ENCODE measurements around the gene PIEZO1.
A peak's percentile ranks its signal among the peaks of the same experiment; 100 is the strongest.
"Not testable (repeated sequence)": the region's sequence is repeated elsewhere in the genome, so short reads cannot be mapped to it uniquely, and the experiment has no call there.

The PIEZO1 gene

DNA sequence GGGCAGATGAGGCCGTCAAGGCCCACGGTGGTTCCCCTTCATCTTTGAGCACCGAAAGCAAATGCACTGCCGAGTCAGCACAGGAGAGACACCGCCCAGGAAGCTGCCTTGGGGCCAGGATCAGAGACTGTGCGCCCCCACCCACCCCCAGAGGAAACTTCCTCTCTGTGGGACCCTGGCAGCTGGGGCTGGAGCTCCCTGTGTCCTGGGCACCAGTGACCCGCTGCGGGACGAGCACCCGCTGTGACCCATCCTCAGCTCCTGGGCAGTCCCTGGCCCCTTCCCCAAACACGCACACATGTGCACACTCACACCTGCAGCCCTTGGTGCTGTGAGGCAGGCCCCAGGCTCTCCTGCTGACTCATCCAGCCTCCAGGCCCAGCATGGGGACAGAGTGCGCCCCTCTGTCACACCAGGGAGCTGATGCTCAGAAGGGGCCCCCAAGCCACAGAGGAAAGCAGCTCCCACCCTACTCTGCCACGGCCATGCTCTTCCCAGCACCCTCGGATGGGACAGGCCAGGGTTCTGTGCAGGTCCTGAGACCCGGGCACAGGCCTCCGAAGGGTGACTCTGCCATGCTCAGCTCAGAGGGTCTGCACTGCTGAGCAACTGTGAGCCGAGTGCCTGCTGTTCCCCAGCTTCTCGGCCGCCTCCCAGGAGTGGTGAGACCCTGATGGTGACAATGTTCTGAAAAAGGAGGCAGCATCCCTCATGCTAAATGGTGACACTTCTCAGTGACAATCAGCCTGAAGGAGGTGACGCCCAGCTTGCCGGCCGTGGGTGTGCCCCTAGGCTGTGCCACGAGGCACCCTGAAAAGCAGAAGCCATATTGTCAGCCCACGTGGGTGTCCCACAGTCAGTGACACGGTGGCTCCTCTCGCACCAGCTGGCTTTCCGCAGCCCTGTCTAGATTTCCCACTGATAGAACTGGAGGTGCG is 3.6 kb downstream of the PIEZO1 start:
- peak; percentile 85 for DNase-seq

DNA sequence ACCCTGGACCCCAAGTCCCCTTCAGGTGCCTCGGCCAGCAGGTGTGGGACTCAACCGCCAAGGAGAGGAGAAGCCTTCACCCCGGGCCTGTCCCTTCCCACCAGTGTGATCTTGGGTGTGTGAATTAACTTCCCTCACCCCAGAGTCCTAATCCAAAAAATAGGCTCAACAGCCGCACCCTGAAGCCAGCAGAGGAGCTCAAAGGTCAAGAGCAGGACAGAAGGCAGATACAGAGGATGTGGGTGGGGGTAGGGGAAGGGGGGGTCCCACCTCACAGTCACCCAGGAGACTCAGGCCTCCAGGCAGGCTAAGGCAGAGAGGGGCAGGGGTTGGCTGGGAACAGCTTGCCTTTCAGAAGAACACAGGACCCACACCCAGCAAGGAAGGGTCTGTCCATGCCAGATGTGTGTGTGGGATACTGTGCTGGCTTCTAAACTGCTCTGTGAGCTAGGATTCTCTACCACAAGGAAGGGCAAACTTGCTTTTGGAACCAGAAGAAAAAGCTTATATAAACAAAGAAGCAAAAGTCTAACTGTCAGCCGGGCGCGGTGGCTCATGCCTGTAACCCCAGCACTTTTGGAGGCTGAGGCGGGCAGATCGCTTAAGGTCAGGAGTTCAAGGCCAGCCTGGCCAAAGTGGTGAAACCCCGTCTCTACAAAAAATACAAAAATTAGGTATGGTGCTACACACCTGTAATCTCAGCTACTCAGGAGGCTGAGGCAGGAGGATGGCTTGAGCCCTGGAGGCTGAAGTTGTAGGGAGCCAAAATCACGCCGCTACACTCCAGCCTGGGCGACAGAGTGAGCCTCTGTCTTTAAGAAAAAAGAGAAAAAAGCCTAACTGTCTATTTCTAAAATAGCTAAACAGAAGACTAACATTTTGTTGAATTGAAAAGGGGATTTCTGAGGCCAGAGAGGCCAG is 4.6 kb downstream of the PIEZO1 start:
- no peak for DNase-seq

DNA sequence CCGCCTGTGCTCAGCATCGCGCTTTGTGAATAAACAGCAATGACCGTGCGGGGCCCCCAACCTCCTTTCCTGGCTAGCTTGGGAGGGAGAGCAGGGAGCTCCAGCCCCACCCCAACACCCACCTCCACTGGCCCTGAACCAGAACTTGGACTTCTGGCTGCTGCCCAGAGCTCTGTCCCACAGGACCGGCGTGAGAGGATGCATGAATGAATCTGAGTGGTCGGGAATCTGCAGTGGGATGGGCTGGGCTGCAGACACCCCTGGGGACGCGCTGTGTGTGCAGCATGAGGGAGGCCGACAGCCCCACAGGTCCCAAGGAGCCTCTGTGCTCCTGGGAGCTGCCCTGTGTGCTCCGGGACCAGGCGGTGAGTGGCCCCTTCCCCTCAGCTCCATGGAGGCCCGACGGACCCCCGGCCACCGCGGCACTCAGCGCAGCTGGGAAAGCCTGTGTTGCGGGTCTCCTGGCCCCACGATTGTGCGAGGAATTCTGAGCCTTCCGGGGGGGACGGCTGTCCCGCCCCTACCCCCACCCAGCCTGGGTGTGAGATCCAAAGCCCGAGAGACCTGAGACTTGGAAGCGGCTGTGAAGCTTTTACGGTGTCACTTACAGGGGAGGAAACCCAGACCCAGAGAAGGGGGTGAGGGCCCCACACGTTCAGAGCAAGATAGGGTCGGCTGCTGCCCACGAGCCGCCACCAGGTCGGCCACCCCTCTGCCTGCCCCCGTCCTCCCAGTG is 5.4 kb downstream of the PIEZO1 start:
- no peak for DNase-seq

DNA sequence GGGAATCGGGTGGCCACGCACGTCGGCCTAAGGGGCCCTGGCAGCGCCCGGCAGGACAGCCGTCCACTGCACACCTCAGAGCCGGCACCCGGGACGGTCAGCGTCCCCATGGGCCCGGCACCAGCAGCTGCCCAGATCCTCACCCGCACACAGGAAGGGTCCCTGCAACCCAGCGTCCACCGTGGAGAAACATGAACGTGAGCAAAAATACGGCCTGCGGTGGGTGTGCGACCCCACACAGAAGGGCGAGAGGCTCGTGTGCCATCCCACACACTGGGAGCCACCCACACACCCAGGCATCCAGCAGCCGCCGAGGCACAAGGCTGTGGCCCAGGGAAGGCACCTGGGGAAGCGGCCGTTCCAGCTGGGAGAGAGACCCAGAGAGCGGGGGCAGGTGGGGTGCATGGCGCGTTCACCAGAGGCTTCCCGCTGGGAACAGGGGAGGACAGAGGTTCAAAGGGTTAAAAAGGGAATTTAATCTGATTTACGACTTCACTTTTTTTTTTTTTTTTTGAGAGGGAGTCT is 6.4 kb downstream of the PIEZO1 start:
- no peak for DNase-seq

DNA sequence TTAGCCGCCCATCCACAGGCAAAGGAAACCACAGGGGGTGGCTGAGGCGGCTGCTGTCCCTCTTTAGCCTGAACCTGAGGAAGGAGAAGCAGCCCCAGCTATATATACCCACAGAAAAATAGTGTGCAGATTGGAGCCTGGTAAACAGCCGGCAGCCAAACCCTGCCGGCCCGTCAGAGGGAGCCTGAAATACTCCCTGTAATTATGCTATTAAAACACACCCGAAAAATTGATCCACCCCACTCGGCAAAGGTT is 6.8 kb downstream of the PIEZO1 start:
- DNase-seq: no peak

DNA sequence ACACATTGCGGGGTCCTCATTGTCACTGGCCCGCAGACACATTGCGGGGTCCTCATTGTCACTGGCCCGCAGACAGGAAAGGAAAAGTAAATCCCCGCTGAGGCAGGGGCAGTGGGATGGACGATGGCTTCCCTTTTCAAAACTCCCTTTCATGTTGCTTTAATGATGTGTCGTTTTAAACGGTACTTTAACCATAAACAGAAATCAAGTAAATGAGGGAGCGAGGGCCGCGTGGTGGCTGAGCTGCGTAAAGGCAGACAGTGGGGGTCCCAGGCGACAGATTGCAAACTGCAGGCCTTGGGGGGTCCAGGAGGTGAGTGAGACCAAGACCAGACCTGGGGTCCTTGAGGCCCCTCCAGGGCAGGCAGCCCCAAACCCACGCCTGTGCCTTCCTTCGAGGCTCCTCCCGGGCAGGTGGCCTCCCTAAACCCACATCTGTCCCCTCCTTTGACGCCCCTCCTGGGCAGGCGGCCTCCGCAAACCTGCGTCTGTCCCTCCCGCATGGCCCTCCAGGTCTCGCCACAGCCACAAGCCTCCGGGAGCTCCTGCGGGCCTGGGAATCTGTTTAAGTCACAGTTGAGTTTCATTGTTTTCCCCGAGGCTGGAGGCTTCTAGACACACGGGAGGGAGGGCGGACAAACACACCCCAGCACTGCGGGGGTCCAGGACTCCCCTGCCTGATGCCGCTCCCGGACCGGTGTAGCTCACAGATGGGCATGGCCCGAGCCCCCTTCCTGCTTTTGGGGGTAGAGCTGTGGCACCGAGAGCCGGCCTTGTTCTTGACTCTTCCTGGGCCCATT is 7.3 kb downstream of the PIEZO1 start:
- no peak for DNase-seq

DNA sequence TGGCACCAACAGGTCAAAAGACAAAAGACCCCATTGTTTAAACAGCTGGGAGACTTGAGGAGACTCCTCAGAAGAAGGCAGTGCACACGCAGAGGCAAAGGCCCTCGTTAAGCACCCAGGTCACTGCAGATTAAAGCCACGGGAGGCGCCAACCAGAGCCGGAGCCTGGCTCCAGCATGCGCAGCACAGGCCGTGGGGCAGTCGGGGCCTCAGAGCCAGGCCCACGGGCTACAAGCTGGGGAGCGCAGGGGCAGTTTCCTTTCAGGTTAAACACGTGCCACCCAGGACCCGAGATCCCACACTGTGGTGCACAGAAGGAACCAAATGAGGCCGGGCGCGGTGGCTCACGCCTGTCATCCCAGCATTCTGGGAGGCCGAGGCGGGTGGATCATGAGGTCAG is 9.2 kb downstream of the PIEZO1 start:
- DNase-seq: no peak

DNA sequence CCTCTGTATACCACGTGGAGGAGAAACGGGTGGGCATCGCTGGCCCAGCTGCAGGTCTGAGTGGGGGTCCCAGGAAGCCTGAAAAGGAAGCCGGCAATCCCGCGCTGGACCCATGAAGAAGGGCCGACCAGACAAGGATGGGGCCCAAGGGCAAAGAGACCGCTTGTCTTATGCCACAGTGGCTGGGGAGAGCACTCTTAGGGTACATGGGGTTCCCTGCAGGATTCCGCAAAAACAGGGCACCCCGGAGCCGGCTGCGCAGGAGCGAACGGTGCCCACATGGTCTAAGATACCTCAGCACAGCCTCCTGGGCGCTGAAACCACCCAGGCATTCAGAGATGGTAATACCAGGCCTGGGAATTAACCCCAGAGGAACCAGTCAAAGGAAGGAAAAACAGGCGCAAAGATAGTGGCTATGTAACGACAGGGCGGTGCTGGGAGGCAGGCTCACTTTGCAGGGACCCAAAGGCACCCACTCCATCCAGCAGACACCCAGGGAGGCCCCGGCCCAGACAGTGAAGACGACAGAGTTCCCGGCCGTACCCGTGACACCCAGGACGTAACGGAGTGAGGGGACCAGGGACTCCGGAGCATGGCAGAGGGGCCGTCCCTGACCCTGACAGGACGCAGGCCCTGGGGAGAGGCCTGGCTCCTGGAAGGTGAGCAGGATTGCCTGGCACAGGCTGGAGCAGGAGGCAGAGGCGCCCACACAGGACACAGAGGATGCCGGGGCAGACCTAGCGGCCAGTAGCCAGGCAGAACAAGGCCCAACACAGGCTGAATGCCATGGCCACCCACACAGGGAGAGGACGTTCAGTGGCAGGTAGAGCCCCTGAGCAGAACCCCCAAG is 10.3 kb downstream of the PIEZO1 start:
- no peak for DNase-seq

DNA sequence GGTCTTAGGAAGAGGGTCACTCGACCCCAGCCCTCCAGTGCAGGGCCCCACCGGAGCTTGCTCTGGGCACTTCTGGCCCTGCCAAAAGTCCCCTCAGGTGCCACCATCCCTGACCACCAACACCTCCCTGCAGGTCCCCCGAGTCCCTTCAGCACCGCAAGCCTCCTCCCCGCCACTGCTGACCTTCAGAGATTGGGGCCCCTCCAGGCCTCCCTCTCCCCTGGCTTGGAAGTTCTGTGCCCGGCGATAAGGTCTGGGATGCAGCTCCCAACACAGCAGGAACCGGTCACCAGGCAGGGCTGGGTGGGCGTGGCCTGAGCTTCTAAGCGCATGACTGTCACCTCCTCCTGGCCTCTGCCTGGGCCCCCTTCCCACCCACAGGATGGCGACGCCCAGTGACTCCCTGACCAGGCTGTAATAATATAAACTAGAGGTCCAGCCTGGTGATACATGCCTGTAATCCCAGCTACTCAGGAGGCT is 11.2 kb downstream of the PIEZO1 start:
- DNase-seq: no peak

DNA sequence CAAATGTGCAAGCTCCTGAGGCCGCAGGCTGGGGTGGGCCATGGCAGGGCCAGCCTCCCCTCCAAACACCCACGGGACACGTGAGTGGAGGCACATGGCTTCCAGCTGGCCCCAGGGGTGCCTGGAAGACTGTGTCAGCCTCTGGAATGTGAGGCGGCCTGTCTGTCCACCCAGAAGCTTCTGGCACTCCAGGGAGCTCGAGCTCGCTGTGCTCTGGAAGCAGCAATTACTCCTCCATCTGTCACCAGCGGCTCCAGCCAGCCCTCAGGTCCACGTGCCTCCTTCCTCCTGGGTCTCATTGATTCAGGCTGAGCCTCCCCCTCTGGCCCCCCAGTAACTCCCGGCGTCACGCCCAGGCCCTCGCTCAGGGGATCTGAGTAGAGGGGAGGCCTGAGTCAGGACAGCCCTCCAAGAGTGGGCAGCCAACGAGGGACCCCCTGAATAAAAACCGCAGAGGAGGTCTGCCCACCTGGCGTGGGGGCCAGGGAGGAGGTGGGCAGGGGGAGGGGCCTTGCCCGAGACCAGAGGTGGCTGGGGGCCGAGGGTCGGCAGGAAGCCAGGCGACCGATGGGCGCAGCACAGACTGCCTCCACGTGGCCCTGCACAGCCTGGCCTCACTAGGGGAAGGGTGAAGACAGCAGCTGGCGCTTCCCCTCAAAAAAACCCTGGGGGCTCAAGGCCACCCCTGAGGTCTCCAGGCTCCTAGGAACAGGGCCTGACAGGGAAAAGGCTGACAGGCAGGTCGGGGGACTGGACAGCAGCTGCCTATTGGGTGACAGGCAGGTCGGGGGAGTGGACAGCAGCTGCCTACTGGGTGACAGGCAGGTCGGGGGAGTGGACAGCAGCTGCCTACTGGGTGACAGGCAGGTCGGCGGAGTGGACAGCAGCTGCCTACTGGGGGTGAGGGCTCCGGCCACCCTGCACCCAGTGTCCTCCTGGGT is 11.9 kb downstream of the PIEZO1 start:
- DNase-seq: no peak

DNA sequence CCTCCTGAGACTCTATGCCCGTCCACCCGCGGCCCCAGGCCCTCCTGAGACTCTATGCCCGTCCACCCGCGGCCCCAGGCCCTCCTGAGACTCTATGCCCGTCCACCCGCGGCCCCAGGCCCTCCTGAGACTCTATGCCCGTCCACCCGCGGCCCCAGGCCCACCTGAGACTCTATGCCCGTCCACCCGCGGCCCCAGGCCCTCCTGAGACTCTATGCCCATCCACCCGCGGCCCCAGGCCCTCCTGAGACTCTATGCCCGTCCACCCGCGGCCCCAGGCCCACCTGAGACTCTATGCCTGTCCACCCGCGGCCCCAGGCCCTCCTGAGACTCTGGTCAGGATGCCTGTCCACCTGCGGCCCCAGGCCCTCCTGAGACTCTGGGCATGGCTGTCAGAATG is 13.2 kb downstream of the PIEZO1 start:
- DNase-seq: not testable (repeated sequence)

DNA sequence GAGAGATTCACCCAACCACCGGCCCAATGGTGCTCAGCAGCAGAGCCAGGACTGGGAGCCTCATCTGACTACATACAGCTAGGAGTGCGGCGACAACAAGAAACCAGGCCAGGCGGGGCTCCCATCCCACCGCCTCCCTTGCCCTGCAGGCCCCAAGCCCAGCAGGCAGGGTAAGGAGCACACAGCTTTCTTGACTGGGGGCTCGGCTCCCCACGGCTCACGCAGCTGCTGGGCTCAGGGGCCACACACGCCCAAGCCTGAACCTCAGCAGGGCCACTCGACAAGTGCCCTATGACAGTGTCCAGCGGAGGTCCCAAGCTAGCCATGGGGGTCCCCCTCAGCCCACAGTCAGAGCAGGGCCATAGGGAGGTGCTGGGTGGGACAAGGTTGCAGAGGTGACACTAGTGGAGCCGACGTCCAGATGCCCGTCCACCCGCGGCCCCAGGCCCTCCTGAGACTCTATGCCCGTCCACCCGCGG is 13.7 kb downstream of the PIEZO1 start:
- DNase-seq: no peak

DNA sequence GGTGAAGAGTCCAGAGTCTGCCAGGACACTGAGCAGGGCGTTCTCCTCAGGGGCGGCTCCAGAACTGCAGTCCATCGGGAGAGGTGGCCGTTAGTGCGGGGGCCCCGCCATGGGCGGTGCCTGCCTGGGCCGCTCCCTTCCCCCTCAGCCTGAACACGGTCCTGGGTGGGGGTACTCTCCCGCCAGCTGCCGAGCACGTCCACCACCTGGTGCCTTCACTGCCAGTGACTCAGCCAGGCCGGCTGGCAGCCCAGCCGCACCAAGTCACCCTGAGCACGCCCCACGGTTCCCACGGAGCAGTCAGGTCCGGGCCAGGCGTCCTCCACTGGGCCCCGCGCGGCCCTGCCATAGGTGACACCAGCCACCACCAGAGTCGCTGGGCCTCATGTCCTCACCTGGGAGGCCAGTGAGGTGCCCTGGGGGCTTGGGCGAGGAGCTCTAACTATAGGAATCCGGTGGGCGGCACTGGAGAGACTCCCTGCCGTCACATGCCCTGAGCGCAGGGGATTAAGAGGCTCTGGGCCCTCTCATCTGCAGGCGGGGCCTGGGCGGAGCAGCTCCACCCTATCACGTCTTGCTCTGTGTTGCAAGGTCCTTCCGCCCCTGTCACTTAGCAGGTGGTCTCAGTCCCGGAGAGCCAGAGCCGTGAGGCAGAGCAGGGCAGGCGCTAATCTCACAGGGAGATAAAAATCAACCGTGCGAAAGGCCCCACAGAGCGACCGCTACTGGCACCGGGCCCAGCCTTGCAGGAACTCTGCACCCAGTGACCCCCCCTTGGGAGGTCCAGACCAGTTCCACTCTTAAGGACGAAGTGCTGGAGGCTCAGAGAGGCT is 14.3 kb downstream of the PIEZO1 start:
- no peak for DNase-seq

DNA sequence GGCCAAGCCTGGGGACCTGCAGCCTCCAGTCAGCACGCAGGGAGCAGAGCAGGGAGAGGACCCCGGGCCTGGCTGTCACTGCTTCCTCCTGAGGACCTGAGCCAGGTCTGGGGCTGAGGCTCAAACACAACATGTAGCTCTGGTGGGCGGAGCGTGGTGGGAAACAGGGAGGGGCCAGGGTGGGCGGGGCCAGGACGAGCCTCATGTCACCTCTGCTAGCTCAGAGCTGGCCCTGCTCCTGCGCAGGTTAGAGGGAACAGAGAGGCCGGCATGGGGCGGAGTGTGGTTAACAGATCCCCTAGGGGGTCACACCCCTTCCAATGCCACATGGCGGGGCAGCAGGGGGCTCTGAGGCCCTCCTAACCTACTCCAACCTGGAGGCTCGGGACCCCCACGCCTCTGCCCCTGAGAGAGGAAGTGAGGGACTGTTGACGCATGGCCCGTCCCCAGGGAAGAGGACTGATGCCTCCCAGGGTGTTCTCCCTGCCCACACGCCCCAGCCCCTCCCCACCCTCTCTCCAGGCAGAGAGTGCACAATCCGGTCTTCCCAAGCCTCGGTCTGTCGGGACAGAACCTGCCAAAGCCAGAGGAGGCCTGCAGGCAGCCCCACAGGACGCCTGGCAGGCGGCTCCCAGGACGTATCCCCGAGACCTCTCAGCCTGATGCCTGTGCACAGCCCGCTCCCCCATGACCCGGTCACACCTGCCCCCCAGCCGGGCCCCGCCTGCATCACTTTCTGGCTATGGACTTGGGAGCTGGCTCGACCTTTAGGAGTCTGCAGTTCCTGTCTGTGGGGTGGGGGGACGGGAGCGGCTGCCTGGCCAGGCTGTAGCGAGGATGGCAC is 15.2 kb downstream of the PIEZO1 start:
- no peak for DNase-seq

DNA sequence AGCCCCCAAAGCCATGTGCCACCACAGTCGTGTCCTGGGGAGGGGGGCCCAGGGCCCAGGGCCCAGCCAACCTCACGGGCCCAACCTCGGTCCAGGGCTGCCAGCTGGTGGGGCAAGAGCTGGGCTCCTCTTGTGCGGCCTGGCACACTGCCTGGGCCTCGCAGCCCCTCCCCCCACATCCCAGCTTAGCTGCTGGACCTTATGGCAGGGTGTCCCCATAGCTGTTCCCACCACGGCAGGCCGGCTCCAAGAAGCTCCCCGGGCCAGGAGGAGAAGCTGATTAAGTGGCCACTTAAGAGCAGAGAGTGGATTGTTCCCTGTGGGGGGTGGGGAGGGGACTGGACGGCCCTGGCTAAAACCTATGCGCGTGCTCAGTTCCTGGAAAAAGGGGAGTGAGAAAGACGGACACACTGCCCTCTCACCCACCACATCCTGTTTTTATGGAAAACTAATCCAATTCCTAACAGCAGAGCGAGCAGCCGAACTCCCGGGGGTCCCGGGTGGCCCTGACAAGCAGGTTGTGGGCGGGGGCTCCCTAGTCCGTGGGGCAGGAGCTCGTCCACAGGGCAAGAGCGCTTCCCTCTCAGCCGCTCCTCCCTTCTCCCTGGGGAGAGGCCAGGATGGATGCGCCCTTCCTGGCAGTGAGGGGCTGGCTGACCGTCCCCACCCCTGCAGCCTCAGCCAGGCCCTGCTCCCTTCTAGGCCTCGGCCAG is 16.8 kb downstream of the PIEZO1 start:
- DNase-seq: no peak

DNA sequence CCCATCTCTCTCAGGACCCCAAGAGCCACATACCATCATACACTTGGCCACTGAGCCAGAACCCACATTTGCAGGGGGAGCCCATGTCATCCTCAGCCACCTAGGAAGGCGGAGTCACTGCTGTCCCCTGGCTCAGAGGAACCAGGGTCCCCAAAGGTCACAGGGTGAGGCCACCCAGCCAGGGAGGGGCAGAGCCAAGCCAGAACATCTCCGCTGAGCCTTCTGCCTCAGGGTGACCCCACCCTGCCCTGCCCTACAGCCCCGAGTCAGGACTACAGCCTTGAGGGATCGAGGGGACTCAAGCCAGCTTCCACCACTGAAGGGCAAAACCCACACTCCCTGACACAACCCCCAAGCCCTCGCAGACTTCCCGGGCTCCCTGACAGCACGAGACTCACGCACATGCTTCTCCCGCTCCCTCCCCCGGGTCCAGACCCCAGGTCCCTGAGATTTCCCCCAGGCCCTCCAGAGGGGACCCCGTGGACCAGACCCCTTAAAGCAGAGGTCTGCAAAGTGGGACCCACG is 17.4 kb downstream of the PIEZO1 start:
- no peak for DNase-seq

DNA sequence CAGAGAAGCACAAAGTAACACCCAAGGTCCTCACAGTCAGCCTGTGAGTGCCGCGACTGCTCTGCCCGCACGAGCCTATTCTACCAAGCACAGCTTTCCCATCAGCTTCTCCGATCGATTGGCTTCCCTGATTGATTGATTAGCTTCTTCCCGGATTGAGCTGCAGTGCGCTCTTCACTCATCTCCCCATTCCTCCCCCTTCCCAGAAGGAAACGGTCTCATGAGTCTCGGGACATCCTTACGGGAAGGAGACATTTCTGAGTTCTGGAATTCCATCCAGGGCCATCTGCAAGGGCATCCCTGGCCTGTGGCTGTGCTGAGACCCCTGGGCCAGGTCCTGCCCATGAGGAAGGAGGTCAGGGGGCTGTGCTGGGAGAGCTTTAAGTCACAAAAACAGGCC is 18.0 kb downstream of the PIEZO1 start:
- DNase-seq: no peak
